Measurements from ENCODE around the gene NMNAT2. TPM values are rescaled to one million over a fixed set of nuclear protein-coding genes. Genes with fewer than 3 reads are reported as not detected.

NMNAT2 gene
- total RNA-seq, 1 donor from 2014 or later: 0.62 TPM

DNA sequence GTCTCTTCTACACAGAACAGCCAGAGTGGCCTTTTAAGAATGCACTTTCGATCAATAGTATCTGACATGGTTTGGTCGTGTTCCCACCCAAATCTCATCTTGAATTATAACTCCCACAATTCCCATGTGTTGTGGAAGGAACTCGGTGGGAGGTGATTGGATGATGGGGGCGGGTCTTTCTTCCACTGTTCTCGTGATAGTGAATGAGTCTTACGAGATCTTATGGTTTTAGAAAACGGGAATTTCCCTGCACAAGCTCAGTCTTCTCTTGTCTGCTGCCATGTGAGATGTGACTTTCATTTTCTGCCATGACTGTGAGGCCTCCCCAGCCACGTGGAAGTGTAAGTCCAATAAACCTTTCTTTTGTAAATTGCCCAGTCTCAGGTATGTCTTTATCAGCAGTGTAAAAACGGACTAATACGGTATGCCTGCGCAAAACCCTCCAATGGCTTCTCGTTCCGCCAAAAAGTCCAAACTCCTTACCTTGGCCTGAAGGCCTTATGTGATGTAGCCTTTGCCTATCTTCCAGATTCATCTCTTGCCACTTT, 31.1 kb upstream of the NMNAT2 start:
- Histone ChIP-seq H3K27ac (no peak overlapping the region), H3K27me3 (ENCODE audit: low read depth) (no peaks in the 10 kb centered on the region), H3K4me1 (no peaks in the 10 kb centered on the region), H3K36me3 (no peaks in the 10 kb centered on the region), H3K4me3 (no peak overlapping the region), H3K9me3 (no peaks in the 10 kb centered on the region)
- ATAC-seq: no peak
- intact Hi-C loops (cut with DNase I): no loop called here
- no peak for DNase-seq
- TF ChIP-seq, protein P1, sequence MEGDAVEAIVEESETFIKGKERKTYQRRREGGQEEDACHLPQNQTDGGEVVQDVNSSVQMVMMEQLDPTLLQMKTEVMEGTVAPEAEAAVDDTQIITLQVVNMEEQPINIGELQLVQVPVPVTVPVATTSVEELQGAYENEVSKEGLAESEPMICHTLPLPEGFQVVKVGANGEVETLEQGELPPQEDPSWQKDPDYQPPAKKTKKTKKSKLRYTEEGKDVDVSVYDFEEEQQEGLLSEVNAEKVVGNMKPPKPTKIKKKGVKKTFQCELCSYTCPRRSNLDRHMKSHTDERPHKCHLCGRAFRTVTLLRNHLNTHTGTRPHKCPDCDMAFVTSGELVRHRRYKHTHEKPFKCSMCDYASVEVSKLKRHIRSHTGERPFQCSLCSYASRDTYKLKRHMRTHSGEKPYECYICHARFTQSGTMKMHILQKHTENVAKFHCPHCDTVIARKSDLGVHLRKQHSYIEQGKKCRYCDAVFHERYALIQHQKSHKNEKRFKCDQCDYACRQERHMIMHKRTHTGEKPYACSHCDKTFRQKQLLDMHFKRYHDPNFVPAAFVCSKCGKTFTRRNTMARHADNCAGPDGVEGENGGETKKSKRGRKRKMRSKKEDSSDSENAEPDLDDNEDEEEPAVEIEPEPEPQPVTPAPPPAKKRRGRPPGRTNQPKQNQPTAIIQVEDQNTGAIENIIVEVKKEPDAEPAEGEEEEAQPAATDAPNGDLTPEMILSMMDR (IDR thresholded peaks at IDR 0.05): no peak

DNA sequence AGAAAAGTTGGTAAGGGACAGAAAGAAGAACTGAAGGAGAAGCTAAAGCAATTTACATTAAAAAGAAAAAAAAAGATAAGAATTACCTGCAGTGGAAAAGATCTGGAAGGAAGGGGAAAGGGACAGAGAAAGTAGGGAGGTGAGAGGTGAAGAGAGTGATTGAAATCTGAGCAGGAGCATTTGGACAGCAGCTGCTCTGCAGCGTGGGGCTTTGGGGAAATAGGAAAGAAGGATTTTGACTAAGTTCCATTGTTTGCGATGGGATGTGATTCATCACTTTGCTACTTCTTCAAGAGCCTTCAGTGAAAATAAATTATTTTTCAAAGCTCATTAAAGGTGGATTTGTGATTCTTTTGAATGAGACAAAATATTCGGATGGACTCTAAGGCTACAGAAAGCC, 26.1 kb upstream of the NMNAT2 start:
- H3K9me3 ChIP-seq: no peaks in the 10 kb centered on the region
- H3K27ac ChIP-seq: no peak overlapping the region
- no peaks in the 10 kb centered on the region for H3K27me3 ChIP-seq (ENCODE audit: low read depth)
- DNase-seq (no peak), ATAC-seq (no peak)
- H3K4me1 ChIP-seq: no peaks in the 10 kb centered on the region
- H3K36me3 ChIP-seq: no peaks in the 10 kb centered on the region
- intact Hi-C loops (cut with DNase I): no loop called here
- TF ChIP-seq, protein P1 (IDR thresholded peaks at IDR 0.05): no peak
- H3K4me3 ChIP-seq: no peak overlapping the region

DNA sequence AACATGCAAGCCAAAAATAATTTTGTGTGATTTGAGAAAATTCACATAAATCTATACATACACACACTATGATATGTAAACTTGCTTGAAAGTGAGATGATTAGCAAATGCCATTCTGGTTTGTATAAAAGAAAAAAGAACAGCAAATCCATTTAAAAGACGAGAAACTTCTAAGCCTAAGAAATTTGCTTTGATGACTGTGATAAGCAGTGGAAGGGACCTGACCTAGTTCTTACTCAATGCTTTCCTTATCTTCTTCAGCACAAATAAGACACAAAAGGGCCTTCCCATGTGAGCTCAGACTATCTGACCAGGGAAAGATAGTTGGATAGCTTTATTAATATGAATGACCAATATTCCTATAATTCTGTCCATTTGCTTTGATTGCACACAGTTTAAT, 25.3 kb upstream of the NMNAT2 start:
- no peaks in the 10 kb centered on the region for H3K36me3 ChIP-seq
- ATAC-seq (no peak), DNase-seq (no peak)
- no peaks in the 10 kb centered on the region for H3K27me3 ChIP-seq (ENCODE audit: low read depth)
- no peaks in the 10 kb centered on the region for H3K4me1 ChIP-seq
- H3K9me3 ChIP-seq: no peaks in the 10 kb centered on the region
- H3K27ac ChIP-seq: no peak overlapping the region
- no peak overlapping the region for H3K4me3 ChIP-seq
- intact Hi-C loops (cut with DNase I): no loop called here
- TF ChIP-seq, protein P1 (IDR thresholded peaks at IDR 0.05): no peak

DNA sequence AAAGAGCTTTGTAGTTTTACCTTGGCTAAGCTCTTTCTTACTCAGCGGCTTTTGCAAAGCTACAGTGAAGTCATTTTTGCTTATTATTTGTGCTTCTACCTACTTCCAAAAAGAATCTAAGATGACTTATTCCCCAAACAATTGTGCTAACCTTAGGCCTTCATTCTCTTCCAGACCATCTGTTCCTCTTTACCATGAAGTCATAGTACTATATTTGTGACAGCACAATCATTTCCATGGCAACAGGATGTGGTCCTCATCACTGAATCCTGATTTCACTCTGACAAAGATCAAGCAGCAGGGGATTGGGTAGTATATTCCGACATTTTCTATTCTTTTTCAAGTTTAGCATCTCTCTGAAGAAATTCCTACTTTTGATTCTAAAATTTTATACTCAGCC, 24.8 kb upstream of the NMNAT2 start:
- Histone ChIP-seq H3K4me3 (no peak overlapping the region), H3K27ac (no peak overlapping the region), H3K9me3 (no peaks in the 10 kb centered on the region), H3K27me3 (ENCODE audit: low read depth) (no peaks in the 10 kb centered on the region), H3K36me3 (no peaks in the 10 kb centered on the region), H3K4me1 (no peaks in the 10 kb centered on the region)
- TF ChIP-seq, protein P1 (IDR thresholded peaks at IDR 0.05): no peak
- intact Hi-C loops (cut with DNase I): no loop called here
- DNase-seq (no peak), ATAC-seq (no peak)

DNA sequence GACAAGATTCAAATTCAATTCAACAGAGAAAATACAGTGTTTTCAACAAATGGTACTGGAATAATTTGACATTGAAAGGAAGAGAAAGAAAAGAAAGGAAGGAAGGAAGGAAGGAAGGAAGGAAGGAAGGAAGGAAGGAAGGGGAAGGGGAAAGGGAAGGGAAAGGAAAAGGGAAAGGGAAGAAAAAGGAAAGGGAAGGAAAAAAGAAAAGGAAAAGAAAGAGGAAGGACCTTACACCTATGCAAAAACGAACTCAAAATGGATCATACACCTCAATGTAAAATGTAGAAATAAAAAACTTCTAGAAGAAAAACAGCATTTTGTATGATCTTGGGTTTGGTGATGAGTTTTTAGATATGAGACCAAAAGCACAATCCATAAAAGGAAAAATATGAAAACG, 19.9 kb upstream of the NMNAT2 start:
- TF ChIP-seq, protein P1 (IDR thresholded peaks at IDR 0.05): no peak
- no peaks in the 10 kb centered on the region for H3K36me3 ChIP-seq

DNA sequence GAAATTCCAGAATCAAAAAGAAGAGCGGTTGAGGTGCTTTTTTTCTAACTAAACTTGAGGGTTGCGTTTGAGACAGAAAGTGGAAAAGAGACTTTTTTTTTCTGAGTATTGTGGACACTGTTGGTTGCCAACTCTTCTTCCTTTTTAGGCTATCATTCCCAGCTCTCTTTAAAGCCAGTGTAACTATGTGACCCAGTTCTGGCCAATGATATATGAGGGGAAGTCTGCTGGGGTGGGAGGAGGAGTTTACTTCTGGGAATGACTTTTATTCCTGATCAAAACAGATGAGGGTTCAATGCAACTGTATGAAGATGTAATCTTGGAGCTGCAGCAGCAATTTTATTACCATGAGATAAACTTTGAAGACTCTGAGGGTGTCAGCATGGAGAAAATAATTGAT, 17.3 kb upstream of the NMNAT2 start:
- ATAC-seq (no peak), DNase-seq (no peak)
- H3K9me3 ChIP-seq: no peaks in the 10 kb centered on the region
- H3K36me3 ChIP-seq: no peaks in the 10 kb centered on the region
- TF ChIP-seq, protein P1 (IDR thresholded peaks at IDR 0.05): no peak
- intact Hi-C loops (cut with DNase I): no loop called here
- H3K4me1 ChIP-seq: no peaks in the 10 kb centered on the region
- peaks cover 4% of the 10 kb centered on the region for H3K27me3 ChIP-seq (ENCODE audit: low read depth)
- no peak overlapping the region for H3K4me3 ChIP-seq
- no peak overlapping the region for H3K27ac ChIP-seq

More for the DNA sequence above, 19.9 kb upstream of the NMNAT2 start:
- peaks cover 4% of the 10 kb centered on the region for H3K27me3 ChIP-seq (ENCODE audit: low read depth)
- intact Hi-C loops (cut with DNase I): no loop called here
- no peaks in the 10 kb centered on the region for H3K4me1 ChIP-seq
- no peak overlapping the region for H3K27ac ChIP-seq
- no peaks in the 10 kb centered on the region for H3K9me3 ChIP-seq
- ATAC-seq: no peak
- no peak for DNase-seq
- no peak overlapping the region for H3K4me3 ChIP-seq

All from lower lobe of right lung (tissue), 2 donors.